HepG2 (cell line): ENCODE data around the gene NUAK1.

Experiments
- CTCF ChIP-seq: sonication (generic); formaldehyde crosslinking; IDR thresholded peaks from 2 replicates; pipeline ENCODE4 v1.5.0; 2020; ENCODE audit warnings: mild to moderate bottlenecking, missing genetic modification reagents, moderate library complexity
- GATAD1 ChIP-seq: IDR thresholded peaks from 2 replicates; pipeline ENCODE4 v1.6.1; 2016; ENCODE audit warnings: missing genetic modification reagents, missing compliant biosample characterization
- KAT7 ChIP-seq: IDR thresholded peaks from 2 replicates; pipeline ENCODE4 v1.6.1; 2018; ENCODE audit warnings: borderline replicate concordance, missing compliant biosample characterization
- MAX ChIP-seq: IDR thresholded peaks from 2 replicates; pipeline ENCODE4 v1.6.1; 2012; ENCODE audit warnings: inconsistent platforms
- NFATC3 ChIP-seq: sonication (generic); formaldehyde crosslinking; IDR thresholded peaks from 2 replicates; pipeline ENCODE4 v1.5.1; 2020; ENCODE audit warnings: mild to moderate bottlenecking, missing genetic modification reagents
- POLR2A ChIP-seq, 2 experiments: IDR thresholded peaks; 2 replicates each; pipeline ENCODE4 v1.6.1; 2011; ENCODE audit warnings: low read depth in 2 of 2, low read length in 2 of 2, mild to moderate bottlenecking in 1 of 2, moderate library complexity in 1 of 2; ENCODE audit not compliant: insufficient read depth in 1 of 2
- REST ChIP-seq, 2 experiments: IDR thresholded peaks; 2 replicates each; pipeline ENCODE4 v1.6.1; 2011 to 2012; ENCODE audit warnings: low read length in 2 of 2, borderline replicate concordance in 1 of 2, low read depth in 1 of 2, mild to moderate bottlenecking in 1 of 2, moderate library complexity in 1 of 2
- TAF1 ChIP-seq: sonication (generic); formaldehyde crosslinking; IDR thresholded peaks from 2 replicates; pipeline ENCODE4 v1.4.0; 2020; ENCODE audit warnings: missing genetic modification reagents
- ZBTB40 ChIP-seq, 2 experiments: fragments of 450-650 bp in 1 of 2; sonication (generic) in 1 of 2; formaldehyde crosslinking in 1 of 2; IDR thresholded peaks; 2 replicates each; pipeline versions ENCODE4 v1.6.1 to v1.8.0; 2016 to 2022; ENCODE audit warnings: antibody characterized with exemption in 1 of 2, mild to moderate bottlenecking in 1 of 2, missing genetic modification reagents in 1 of 2
- ZNF773 ChIP-seq: sonication (generic); formaldehyde crosslinking; IDR thresholded peaks from 2 replicates; pipeline ENCODE4 v1.4.0; 2020; ENCODE audit warnings: missing genetic modification reagents, borderline replicate concordance
- ZSCAN5A ChIP-seq: sonication (generic); formaldehyde crosslinking; IDR thresholded peaks from 2 replicates; pipeline ENCODE4 v1.8.0; 2022; ENCODE audit warnings: mild to moderate bottlenecking, missing genetic modification reagents, borderline replicate concordance

GRCh38 chr12:106178562-106178961 lies 39.8 kb upstream of the NUAK1 start:
- TF ChIP-seq TAF1 (CRISPR knock-in tag): no peak
- no peak for TF ChIP-seq REST (IDR thresholded peaks at IDR 0.05; ENCODE audit: borderline replicate concordance in 1 of 2, low read depth in 1 of 2, low read length in 2 of 2)
- no peak for TF ChIP-seq ZNF773 (CRISPR knock-in tag)
- no peak for TF ChIP-seq CTCF (CRISPR knock-in tag)
- no peak for TF ChIP-seq ZSCAN5A (CRISPR knock-in tag)
- no peak for TF ChIP-seq KAT7
- TF ChIP-seq GATAD1 (CRISPR knock-in tag): no peak
- no peak for TF ChIP-seq POLR2A (IDR thresholded peaks at IDR 0.05; ENCODE audit: insufficient read depth in 1 of 2, low read depth in 2 of 2, low read length in 2 of 2)
- no peak for TF ChIP-seq MAX
- TF ChIP-seq NFATC3: no peak
- no peak for TF ChIP-seq ZBTB40 (IDR thresholded peaks at IDR 0.05)
- no peak for TF ChIP-seq ZBTB40 (CRISPR knock-in tag; IDR thresholded peaks at IDR 0.05)
